GM23338 (cell line): ENCODE measurements around the gene SENP3. TPM values are rescaled to one million over a fixed set of nuclear protein-coding genes. Genes with fewer than 3 reads are reported as not detected.

ENCODE experiments used
- ATAC-seq: fragments of 200-7000 bp; cut with Tn5 transposase; 3 replicates; pipeline ENCODE4 v1.9.1; 2020
- DNase-seq: peaks from one replicate; pipeline ENCODE4 v3.0.0-alpha.2; 2015; ENCODE audit warnings: low spot score
- H2AFZ ChIP-seq: fragments of 200-600 bp; sonication (generic); 2 replicates; pipeline ENCODE4 v1.8.0; 2016; ENCODE audit warnings: antibody characterized with exemption, mild to moderate bottlenecking, moderate library complexity
- H3F3A ChIP-seq: fragments of 200-600 bp; sonication (generic); replicated peaks from 2 replicates; pipeline ENCODE4 v1.8.0; 2017; ENCODE audit warnings: antibody characterized with exemption, mixed run types, low read depth
- H3K27ac ChIP-seq: fragments of 200-600 bp; sonication (generic); 2 replicates; pipeline ENCODE4 v1.6.1; 2016; ENCODE audit warnings: low read depth
- H3K27me3 ChIP-seq: fragments of 200-600 bp; sonication (generic); 2 replicates; pipeline ENCODE4 v1.8.0; 2016; ENCODE audit warnings: mild to moderate bottlenecking, mixed run types, moderate library complexity; ENCODE audit not compliant: insufficient read depth
- H3K36me3 ChIP-seq: fragments of 200-600 bp; sonication (generic); 2 replicates; pipeline ENCODE4 v1.8.0; 2016; ENCODE audit warnings: mild to moderate bottlenecking; ENCODE audit not compliant: insufficient read depth
- H3K4me1 ChIP-seq: fragments of 200-600 bp; sonication (generic); 2 replicates; pipeline ENCODE4 v1.8.0; 2016; ENCODE audit warnings: mild to moderate bottlenecking, moderate library complexity; ENCODE audit not compliant: insufficient read depth
- H3K4me2 ChIP-seq: fragments of 200-600 bp; sonication (generic); 2 replicates; pipeline ENCODE4 v1.7.1; 2017; ENCODE audit warnings: mixed run types
- H3K4me3 ChIP-seq: fragments of 200-600 bp; sonication (generic); 2 replicates; pipeline ENCODE4 v1.6.1; 2016; ENCODE audit warnings: mixed run types
- H3K79me2 ChIP-seq: fragments of 200-600 bp; sonication (generic); replicated peaks from 2 replicates; pipeline ENCODE4 v1.8.0; 2017; ENCODE audit warnings: mild to moderate bottlenecking; ENCODE audit not compliant: insufficient read depth
- H3K9me2 ChIP-seq: fragments of 200-600 bp; sonication (generic); 2 replicates; pipeline ENCODE4 v1.8.0; 2017; ENCODE audit not compliant: insufficient read depth
- H4K20me1 ChIP-seq: fragments of 200-600 bp; sonication (generic); replicated peaks from 2 replicates; pipeline ENCODE4 v1.8.0; 2017; ENCODE audit warnings: mild to moderate bottlenecking; ENCODE audit not compliant: insufficient read depth
- H3K27ac Mint-ChIP-seq: 2 replicates; pipeline ENCODE4 v1.8.0; 2020; ENCODE audit warnings: inconsistent platforms, mild to moderate bottlenecking, moderate library complexity, mixed read lengths
- H3K27me3 Mint-ChIP-seq: 3 replicates; pipeline ENCODE4 v1.8.0; 2022; ENCODE audit warnings: low read depth, mild to moderate bottlenecking, moderate library complexity, mixed read lengths, inconsistent platforms; ENCODE audit not compliant: insufficient read depth, poor library complexity
- H3K36me3 Mint-ChIP-seq: 3 replicates; pipeline ENCODE4 v1.8.0; 2021; ENCODE audit warnings: low read depth, mild to moderate bottlenecking, inconsistent platforms, moderate library complexity, mixed read lengths
- H3K4me1 Mint-ChIP-seq: 3 replicates; pipeline ENCODE4 v1.8.0; 2020; ENCODE audit warnings: mild to moderate bottlenecking, inconsistent platforms, mixed read lengths
- H3K4me3 Mint-ChIP-seq: 3 replicates; pipeline ENCODE4 v1.8.0; 2021; ENCODE audit warnings: moderate library complexity, mild to moderate bottlenecking, inconsistent platforms, mixed read lengths
- H3K9me3 Mint-ChIP-seq: 3 replicates; pipeline ENCODE4 v1.8.0; 2020; ENCODE audit warnings: moderate library complexity, mild to moderate bottlenecking, inconsistent platforms, mixed read lengths
- CREB1 ChIP-seq: fragments of 250-450 bp; sonication (Bioruptor Pico); IDR thresholded peaks from 2 replicates; pipeline ENCODE4 v1.5.0; 2020; ENCODE audit warnings: low read depth, mild to moderate bottlenecking, moderate library complexity
- EZH2 ChIP-seq: fragments of 200-600 bp; sonication (generic); IDR thresholded peaks from one replicate; pipeline ENCODE4 v1.8.0; 2017; ENCODE audit warnings: antibody characterized with exemption, mild to moderate bottlenecking, low read depth; ENCODE audit not compliant: unreplicated experiment
- EZH2phosphoT487 ChIP-seq: fragments of 200-600 bp; sonication (generic); IDR thresholded peaks from one replicate; pipeline ENCODE4 v1.8.1; 2018; ENCODE audit warnings: antibody characterized with exemption; ENCODE audit not compliant: unreplicated experiment
- JUNB ChIP-seq: IDR thresholded peaks from one replicate; pipeline ENCODE4 v1.6.1; 2016; ENCODE audit warnings: antibody characterized with exemption; ENCODE audit not compliant: unreplicated experiment
- NANOG ChIP-seq: IDR thresholded peaks from 2 replicates; pipeline ENCODE4 v1.6.1; 2016; ENCODE audit warnings: antibody characterized with exemption, borderline replicate concordance
- POLR2AphosphoS5 ChIP-seq: IDR thresholded peaks from 2 replicates; pipeline ENCODE4 v1.6.1; 2016; ENCODE audit warnings: antibody characterized with exemption, low read depth
- STAT1 ChIP-seq: IDR thresholded peaks from one replicate; pipeline ENCODE4 v1.6.1; 2016; ENCODE audit warnings: antibody characterized with exemption; ENCODE audit not compliant: unreplicated experiment
- ZNF114 ChIP-seq: fragments of 250-450 bp; sonication (Bioruptor Pico); IDR thresholded peaks from 2 replicates; pipeline ENCODE4 v1.5.0; 2020; ENCODE audit warnings: mild to moderate bottlenecking, moderate library complexity
- ZNF331 ChIP-seq: fragments of 250-450 bp; sonication (Bioruptor Pico); IDR thresholded peaks from 2 replicates; pipeline ENCODE4 v1.5.0; 2020; ENCODE audit warnings: low read depth, mild to moderate bottlenecking, moderate library complexity
- polyA plus RNA-seq: library from polyadenylated mRNA; unstranded; fragments of >200 nt; fragmentation: Nextera tagmentation; extraction: Ambion mirVana; gene quantifications from 2 replicates; pipeline ENCODE4 v1.2.1, GENCODE V29; 2016
- total RNA-seq: library from RNA; depleted of rRNA; stranded (reverse); fragments of >200 nt; shearing (Covaris generic); gene quantifications from 2 replicates; pipeline ENCODE4 v1.2.3, GENCODE V29; 2014
- TF ChIP-seq, protein P1 (sequence below), 2 experiments: fragments of 200-600 bp in 1 of 2; sonication (generic) in 1 of 2; conservative IDR thresholded peaks; 2 replicates each; pipeline versions ENCODE4 v1.5.1 to v1.6.1; 2016 to 2017; ENCODE audit warnings: antibody characterized with exemption in 2 of 2, low read depth in 2 of 2, mild to moderate bottlenecking in 2 of 2, moderate library complexity in 1 of 2
- TF ChIP-seq, protein P2 (sequence below): IDR thresholded peaks from 2 replicates; pipeline ENCODE4 v1.6.1; 2016; ENCODE audit warnings: antibody characterized with exemption
- TF ChIP-seq, protein P3 (sequence below): IDR thresholded peaks from one replicate; pipeline ENCODE4 v1.6.1; 2018; ENCODE audit warnings: antibody characterized with exemption; ENCODE audit not compliant: unreplicated experiment
- TF ChIP-seq, protein P4 (sequence below): fragments of 250-450 bp; sonication (Bioruptor Pico); IDR thresholded peaks from 2 replicates; pipeline ENCODE4 v1.5.0; 2020; ENCODE audit warnings: mild to moderate bottlenecking, moderate library complexity

The SENP3 gene
- total and polyA plus RNA-seq, 2 experiments from 2014 or later: 6.5 to 138 TPM

DNA sequence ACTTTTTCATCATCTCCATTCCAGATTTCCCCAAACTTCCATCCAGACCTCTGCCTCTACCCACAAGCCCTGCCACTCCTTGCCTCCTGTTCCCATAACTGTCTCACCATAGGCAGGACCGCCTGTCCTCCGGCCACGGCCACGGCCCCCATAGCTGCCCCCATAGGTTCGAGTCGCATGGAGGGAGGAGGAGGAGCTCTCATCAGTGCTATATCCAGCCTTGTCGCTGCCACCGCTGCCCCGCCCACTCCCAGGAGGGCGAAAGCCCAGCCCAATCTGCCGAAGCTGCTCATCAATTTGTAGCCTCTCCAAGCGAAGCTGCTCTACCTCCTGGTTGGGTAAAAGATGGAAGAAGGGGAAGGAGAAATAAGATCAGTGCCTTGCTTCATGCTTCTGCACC, 31.6 kb downstream of the SENP3 start:
- Histone ChIP-seq H3K27me3 (no peaks in the 10 kb centered on the region), H3K27ac (no peak overlapping the region), H3K9me2 (no peaks in the 10 kb centered on the region), H3K36me3 (peaks cover 32% of the 10 kb centered on the region), H3K4me1 (peaks cover 14% of the 10 kb centered on the region), H3K79me2 (no peaks in the 10 kb centered on the region), H2AFZ (no peak overlapping the region), H4K20me1 (no peaks in the 10 kb centered on the region; the same call in 1 of the 2 replicates), H3F3A (peaks cover 26% of the 10 kb centered on the region), H3K4me3 (no peak overlapping the region), H3K4me2 (no peak overlapping the region)
- peaks cover 15% of the 10 kb centered on the region for H3K27me3 Mint-ChIP-seq
- ATAC-seq: no peak
- no peak overlapping the region for H3K4me3 Mint-ChIP-seq
- no peaks in the 10 kb centered on the region for H3K9me3 Mint-ChIP-seq
- no peak overlapping the region for H3K27ac Mint-ChIP-seq
- no peak for TF ChIP-seq CREB1 (CRISPR knock-in tag)
- no peak for TF ChIP-seq ZNF114 (CRISPR knock-in tag)
- TF ChIP-seq, protein P1, sequence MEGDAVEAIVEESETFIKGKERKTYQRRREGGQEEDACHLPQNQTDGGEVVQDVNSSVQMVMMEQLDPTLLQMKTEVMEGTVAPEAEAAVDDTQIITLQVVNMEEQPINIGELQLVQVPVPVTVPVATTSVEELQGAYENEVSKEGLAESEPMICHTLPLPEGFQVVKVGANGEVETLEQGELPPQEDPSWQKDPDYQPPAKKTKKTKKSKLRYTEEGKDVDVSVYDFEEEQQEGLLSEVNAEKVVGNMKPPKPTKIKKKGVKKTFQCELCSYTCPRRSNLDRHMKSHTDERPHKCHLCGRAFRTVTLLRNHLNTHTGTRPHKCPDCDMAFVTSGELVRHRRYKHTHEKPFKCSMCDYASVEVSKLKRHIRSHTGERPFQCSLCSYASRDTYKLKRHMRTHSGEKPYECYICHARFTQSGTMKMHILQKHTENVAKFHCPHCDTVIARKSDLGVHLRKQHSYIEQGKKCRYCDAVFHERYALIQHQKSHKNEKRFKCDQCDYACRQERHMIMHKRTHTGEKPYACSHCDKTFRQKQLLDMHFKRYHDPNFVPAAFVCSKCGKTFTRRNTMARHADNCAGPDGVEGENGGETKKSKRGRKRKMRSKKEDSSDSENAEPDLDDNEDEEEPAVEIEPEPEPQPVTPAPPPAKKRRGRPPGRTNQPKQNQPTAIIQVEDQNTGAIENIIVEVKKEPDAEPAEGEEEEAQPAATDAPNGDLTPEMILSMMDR (conservative IDR thresholded peaks at IDR 0.05; ENCODE audit: low read depth in 2 of 2): no peak
- no peak for TF ChIP-seq POLR2AphosphoS5
- TF ChIP-seq JUNB: no peak
- no peak for TF ChIP-seq ZNF331 (CRISPR knock-in tag)
- no peak for TF ChIP-seq EZH2
- TF ChIP-seq EZH2phosphoT487: no peak
- TF ChIP-seq, protein P2, sequence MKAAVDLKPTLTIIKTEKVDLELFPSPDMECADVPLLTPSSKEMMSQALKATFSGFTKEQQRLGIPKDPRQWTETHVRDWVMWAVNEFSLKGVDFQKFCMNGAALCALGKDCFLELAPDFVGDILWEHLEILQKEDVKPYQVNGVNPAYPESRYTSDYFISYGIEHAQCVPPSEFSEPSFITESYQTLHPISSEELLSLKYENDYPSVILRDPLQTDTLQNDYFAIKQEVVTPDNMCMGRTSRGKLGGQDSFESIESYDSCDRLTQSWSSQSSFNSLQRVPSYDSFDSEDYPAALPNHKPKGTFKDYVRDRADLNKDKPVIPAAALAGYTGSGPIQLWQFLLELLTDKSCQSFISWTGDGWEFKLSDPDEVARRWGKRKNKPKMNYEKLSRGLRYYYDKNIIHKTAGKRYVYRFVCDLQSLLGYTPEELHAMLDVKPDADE: no peak
- TF ChIP-seq, protein P3, sequence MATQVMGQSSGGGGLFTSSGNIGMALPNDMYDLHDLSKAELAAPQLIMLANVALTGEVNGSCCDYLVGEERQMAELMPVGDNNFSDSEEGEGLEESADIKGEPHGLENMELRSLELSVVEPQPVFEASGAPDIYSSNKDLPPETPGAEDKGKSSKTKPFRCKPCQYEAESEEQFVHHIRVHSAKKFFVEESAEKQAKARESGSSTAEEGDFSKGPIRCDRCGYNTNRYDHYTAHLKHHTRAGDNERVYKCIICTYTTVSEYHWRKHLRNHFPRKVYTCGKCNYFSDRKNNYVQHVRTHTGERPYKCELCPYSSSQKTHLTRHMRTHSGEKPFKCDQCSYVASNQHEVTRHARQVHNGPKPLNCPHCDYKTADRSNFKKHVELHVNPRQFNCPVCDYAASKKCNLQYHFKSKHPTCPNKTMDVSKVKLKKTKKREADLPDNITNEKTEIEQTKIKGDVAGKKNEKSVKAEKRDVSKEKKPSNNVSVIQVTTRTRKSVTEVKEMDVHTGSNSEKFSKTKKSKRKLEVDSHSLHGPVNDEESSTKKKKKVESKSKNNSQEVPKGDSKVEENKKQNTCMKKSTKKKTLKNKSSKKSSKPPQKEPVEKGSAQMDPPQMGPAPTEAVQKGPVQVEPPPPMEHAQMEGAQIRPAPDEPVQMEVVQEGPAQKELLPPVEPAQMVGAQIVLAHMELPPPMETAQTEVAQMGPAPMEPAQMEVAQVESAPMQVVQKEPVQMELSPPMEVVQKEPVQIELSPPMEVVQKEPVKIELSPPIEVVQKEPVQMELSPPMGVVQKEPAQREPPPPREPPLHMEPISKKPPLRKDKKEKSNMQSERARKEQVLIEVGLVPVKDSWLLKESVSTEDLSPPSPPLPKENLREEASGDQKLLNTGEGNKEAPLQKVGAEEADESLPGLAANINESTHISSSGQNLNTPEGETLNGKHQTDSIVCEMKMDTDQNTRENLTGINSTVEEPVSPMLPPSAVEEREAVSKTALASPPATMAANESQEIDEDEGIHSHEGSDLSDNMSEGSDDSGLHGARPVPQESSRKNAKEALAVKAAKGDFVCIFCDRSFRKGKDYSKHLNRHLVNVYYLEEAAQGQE: no peak
- no peak for TF ChIP-seq NANOG
- no peak for TF ChIP-seq STAT1
- TF ChIP-seq, protein P4, sequence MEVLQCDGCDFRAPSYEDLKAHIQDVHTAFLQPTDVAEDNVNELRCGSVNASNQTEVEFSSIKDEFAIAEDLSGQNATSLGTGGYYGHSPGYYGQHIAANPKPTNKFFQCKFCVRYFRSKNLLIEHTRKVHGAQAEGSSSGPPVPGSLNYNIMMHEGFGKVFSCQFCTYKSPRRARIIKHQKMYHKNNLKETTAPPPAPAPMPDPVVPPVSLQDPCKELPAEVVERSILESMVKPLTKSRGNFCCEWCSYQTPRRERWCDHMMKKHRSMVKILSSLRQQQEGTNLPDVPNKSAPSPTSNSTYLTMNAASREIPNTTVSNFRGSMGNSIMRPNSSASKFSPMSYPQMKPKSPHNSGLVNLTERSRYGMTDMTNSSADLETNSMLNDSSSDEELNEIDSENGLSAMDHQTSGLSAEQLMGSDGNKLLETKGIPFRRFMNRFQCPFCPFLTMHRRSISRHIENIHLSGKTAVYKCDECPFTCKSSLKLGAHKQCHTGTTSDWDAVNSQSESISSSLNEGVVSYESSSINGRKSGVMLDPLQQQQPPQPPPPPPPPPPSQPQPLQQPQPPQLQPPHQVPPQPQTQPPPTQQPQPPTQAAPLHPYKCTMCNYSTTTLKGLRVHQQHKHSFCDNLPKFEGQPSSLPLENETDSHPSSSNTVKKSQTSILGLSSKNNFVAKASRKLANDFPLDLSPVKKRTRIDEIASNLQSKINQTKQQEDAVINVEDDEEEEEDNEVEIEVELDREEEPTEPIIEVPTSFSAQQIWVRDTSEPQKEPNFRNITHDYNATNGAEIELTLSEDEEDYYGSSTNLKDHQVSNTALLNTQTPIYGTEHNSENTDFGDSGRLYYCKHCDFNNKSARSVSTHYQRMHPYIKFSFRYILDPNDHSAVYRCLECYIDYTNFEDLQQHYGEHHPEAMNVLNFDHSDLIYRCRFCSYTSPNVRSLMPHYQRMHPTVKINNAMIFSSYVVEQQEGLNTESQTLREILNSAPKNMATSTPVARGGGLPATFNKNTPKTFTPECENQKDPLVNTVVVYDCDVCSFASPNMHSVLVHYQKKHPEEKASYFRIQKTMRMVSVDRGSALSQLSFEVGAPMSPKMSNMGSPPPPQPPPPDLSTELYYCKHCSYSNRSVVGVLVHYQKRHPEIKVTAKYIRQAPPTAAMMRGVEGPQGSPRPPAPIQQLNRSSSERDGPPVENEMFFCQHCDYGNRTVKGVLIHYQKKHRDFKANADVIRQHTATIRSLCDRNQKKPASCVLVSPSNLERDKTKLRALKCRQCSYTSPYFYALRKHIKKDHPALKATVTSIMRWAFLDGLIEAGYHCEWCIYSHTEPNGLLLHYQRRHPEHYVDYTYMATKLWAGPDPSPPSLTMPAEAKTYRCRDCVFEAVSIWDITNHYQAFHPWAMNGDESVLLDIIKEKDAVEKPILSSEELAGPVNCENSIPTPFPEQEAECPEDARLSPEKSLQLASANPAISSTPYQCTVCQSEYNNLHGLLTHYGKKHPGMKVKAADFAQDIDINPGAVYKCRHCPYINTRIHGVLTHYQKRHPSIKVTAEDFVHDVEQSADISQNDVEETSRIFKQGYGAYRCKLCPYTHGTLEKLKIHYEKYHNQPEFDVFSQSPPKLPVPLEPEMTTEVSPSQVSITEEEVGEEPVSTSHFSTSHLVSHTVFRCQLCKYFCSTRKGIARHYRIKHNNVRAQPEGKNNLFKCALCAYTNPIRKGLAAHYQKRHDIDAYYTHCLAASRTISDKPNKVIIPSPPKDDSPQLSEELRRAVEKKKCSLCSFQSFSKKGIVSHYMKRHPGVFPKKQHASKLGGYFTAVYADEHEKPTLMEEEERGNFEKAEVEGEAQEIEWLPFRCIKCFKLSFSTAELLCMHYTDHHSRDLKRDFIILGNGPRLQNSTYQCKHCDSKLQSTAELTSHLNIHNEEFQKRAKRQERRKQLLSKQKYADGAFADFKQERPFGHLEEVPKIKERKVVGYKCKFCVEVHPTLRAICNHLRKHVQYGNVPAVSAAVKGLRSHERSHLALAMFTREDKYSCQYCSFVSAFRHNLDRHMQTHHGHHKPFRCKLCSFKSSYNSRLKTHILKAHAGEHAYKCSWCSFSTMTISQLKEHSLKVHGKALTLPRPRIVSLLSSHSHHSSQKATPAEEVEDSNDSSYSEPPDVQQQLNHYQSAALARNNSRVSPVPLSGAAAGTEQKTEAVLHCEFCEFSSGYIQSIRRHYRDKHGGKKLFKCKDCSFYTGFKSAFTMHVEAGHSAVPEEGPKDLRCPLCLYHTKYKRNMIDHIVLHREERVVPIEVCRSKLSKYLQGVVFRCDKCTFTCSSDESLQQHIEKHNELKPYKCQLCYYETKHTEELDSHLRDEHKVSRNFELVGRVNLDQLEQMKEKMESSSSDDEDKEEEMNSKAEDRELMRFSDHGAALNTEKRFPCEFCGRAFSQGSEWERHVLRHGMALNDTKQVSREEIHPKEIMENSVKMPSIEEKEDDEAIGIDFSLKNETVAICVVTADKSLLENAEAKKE (CRISPR knock-in tag): no peak
- H3K4me1 Mint-ChIP-seq: peaks cover 26% of the 10 kb centered on the region
- peaks cover 65% of the 10 kb centered on the region for H3K36me3 Mint-ChIP-seq
- no peak for DNase-seq
